IMR-90 (cell line): Measurements from ENCODE around the gene PRR23E.

Experiments
- CTCF ChIP-seq: conservative IDR thresholded peaks from 2 replicates; pipeline ENCODE4 v1.5.1; 2012; ENCODE audit warnings: mild to moderate bottlenecking, low read depth, low read length, improper control_type of control experiment
- POLR2A ChIP-seq: IDR thresholded peaks from 2 replicates; pipeline ENCODE4 v1.6.1; 2012; ENCODE audit warnings: mild to moderate bottlenecking, low read depth, low read length
- RAD21 ChIP-seq: IDR thresholded peaks from 2 replicates; pipeline ENCODE4 v1.6.1; 2012; ENCODE audit warnings: low read length, improper control_type of control experiment
- RCOR1 ChIP-seq: IDR thresholded peaks from 2 replicates; pipeline ENCODE4 v1.6.1; 2012; ENCODE audit warnings: mild to moderate bottlenecking, low read length, improper control_type of control experiment; ENCODE audit not compliant: insufficient replicate concordance
- SMC3 ChIP-seq: fragments of 150-350 bp; IDR thresholded peaks from 2 replicates; pipeline ENCODE4 v1.6.1; 2016; ENCODE audit warnings: low read depth, mild to moderate bottlenecking, antibody characterized with exemption, low read length, moderate library complexity

- TF ChIP-seq CTCF (no peak), POLR2A (no peak), RAD21 (no peak), SMC3 (no peak), RCOR1 (no peak)
These were observed 13.2 kb downstream of the PRR23E start for GRCh38 chr3:127206154-127206553.
